ENCODE results near the gene SH3RF2. TPM values are rescaled to one million over a fixed set of nuclear protein-coding genes. Genes with fewer than 3 reads are reported as not detected.

SH3RF2 gene
- total RNA-seq, 6 donors from 2014 or later: 9.2 to 19.3 (median 14.3) TPM

DNA sequence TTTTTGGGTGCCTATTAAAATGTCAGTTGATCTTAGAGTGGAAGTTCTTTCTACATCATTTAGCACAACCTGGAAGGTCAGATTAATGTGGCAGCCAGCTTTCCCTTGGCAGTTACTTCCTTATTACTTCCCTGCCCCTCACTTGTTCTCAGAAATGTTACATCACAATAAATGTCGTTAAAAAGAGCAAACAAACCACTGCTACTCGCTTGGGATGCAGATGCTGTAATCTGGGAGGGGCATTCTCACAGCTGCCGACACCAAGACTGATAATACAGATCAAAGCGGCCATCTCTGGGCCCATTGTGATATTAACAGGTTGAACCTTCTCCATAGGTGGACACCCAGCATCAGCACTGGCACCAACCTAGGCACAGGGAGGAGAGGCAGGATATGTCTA, 139.7 kb downstream of the SH3RF2 start:
- 29 to 34% methylated on average over 4 of the region's 4 CpGs for WGBS, 2 donors
- no peaks in the 10 kb centered on the region for H3K27me3 ChIP-seq
- H3K4me3 ChIP-seq: no peak overlapping the region
- H3K36me3 ChIP-seq: no peaks in the 10 kb centered on the region
- H3K9me3 ChIP-seq: no peaks in the 10 kb centered on the region
- DNase-seq (no peak), ATAC-seq (ENCODE audit: low FRiP score in 2 of 2) (no peak)
- H3K27ac ChIP-seq: no peak overlapping the region
- H3K4me1 ChIP-seq: no peaks in the 10 kb centered on the region
- TF ChIP-seq, protein P1, sequence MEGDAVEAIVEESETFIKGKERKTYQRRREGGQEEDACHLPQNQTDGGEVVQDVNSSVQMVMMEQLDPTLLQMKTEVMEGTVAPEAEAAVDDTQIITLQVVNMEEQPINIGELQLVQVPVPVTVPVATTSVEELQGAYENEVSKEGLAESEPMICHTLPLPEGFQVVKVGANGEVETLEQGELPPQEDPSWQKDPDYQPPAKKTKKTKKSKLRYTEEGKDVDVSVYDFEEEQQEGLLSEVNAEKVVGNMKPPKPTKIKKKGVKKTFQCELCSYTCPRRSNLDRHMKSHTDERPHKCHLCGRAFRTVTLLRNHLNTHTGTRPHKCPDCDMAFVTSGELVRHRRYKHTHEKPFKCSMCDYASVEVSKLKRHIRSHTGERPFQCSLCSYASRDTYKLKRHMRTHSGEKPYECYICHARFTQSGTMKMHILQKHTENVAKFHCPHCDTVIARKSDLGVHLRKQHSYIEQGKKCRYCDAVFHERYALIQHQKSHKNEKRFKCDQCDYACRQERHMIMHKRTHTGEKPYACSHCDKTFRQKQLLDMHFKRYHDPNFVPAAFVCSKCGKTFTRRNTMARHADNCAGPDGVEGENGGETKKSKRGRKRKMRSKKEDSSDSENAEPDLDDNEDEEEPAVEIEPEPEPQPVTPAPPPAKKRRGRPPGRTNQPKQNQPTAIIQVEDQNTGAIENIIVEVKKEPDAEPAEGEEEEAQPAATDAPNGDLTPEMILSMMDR (IDR thresholded peaks at IDR 0.05): no peak
- no peak for TF ChIP-seq POLR2A (IDR thresholded peaks at IDR 0.05)

DNA sequence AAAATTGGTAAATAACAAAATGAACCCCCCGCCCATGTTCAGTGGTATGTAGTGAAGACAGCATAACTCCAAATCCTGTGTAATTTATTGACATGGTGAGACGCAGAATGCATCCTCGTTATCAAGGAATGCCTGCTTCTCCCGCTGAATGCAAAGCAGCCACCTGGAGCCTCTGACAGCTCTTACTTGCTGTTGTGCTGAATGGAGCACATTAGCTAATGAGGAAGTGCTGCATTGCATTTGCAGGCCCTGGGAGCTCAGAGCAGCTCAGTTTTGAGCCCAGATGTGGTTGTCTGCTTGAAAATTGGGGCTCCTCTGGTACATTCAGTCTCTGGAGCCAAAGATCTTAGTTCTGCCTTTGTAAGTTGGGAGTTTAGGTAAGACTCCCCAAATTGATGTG, 140.1 kb downstream of the SH3RF2 start:
- Histone ChIP-seq H3K4me3 (no peak overlapping the region), H3K4me1 (no peaks in the 10 kb centered on the region), H3K27me3 (no peaks in the 10 kb centered on the region), H3K36me3 (no peaks in the 10 kb centered on the region), H3K27ac (no peak overlapping the region), H3K9me3 (no peaks in the 10 kb centered on the region)
- DNase-seq (no peak), ATAC-seq (ENCODE audit: low FRiP score in 2 of 2) (no peak)
- WGBS, 2 donors: 55 to 69% methylated on average over 3 to 4 of the region's 4 CpGs
- TF ChIP-seq POLR2AphosphoS5 (IDR thresholded peaks at IDR 0.05) (no peak), POLR2A (IDR thresholded peaks at IDR 0.05) (no peak), EP300 (IDR thresholded peaks at IDR 0.05) (no peak)
- TF ChIP-seq, protein P1 (IDR thresholded peaks at IDR 0.05): no peak

DNA sequence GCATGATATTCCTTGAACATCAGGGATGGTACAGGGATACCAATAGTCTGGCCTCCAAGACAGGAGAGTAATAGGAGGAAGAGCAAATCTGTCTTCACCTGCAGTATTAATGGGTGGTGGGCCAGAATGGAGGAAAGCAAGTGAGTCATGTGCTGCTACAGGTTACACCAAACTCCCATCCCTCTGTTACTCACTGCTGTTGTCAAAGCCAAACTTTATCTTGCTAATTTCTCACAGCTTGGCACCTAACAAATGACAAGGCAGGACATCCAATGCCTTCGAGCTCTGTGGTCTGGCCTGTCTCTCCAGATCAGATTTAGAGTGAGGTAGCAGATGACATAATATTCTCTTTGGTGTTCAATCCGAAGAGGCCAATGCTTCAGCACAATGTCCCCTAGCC, 142.2 kb downstream of the SH3RF2 start:
- no peak overlapping the region for H3K27ac ChIP-seq
- H3K27me3 ChIP-seq: no peaks in the 10 kb centered on the region
- H3K4me1 ChIP-seq: no peaks in the 10 kb centered on the region
- DNase-seq: no peak
- whole genome bisulfite sequencing, 2 donors: 58 to 66% methylated on average over 2 of the region's 2 CpGs
- H3K4me3 ChIP-seq: no peak overlapping the region
- H3K36me3 ChIP-seq: no peaks in the 10 kb centered on the region
- H3K9me3 ChIP-seq: no peaks in the 10 kb centered on the region
- ATAC-seq (ENCODE audit: low FRiP score in 2 of 2): no peak
- no peak for TF ChIP-seq EP300 (IDR thresholded peaks at IDR 0.05)

DNA sequence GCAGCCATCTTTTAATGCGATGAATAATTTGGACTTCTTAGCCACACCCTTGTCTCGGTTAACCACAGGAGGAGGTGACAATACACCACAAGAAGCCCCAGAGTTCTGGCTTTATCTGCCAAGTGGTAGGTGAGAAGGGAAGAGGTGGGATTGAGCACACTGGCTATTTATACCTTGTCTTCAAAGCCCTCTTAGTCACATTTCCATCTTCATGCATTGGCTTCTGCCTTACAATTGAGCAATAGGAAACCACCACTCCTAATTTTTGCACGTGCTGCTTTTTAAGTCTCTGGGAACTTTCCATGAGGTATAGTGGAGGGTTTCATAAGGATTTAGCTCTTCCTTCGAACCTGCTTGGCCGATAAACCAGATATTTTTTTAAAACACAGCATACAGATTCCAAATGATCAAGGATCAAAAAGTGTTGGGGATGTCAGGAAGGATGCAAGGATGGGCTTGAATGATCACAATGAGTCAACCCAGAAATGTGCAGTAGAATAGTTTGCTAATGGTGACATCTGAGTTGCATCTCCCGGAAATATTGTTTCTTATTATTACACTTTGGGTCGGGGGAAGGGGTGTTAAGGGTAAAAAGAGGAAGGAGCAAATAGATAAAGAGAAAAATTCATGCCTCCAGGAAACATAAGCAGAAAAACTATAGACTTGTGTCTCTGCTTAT, 143.5 kb downstream of the SH3RF2 start:
- DNase-seq (no peak), ATAC-seq (ENCODE audit: low FRiP score in 2 of 2) (no peak)
- TF ChIP-seq, protein P1 (IDR thresholded peaks at IDR 0.05): no peak
- no peak for TF ChIP-seq POLR2A (IDR thresholded peaks at IDR 0.05)
- TF ChIP-seq POLR2AphosphoS5 (IDR thresholded peaks at IDR 0.05): no peak
- TF ChIP-seq EP300 (IDR thresholded peaks at IDR 0.05): no peak
- Histone ChIP-seq H3K9me3 (no peaks in the 10 kb centered on the region), H3K36me3 (no peaks in the 10 kb centered on the region), H3K27ac (no peak overlapping the region), H3K4me3 (no peak overlapping the region), H3K27me3 (no peaks in the 10 kb centered on the region), H3K4me1 (no peaks in the 10 kb centered on the region)
- WGBS, 2 donors: 47 to 49% methylated on average over 7 of the region's 7 CpGs

DNA sequence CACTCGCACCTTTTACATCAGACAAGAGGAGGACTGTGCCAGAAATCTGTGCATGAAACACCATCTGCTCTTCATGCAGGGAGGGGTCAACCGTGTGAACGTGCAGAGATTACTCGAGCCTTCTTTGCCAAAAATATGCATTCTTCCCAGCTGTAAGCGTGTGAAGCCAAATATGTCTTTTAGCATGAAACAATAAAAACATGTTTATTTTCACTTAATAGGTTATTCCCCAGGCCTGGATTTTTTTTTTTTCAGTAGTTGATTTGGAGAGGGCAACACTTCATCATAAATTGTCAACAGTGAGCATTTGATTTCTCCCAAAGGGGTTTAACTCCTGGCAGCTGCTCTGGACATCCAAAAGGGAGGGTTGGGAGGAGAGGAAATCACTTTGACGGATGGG, 145.2 kb downstream of the SH3RF2 start:
- Histone ChIP-seq H3K36me3 (no peaks in the 10 kb centered on the region), H3K9me3 (no peaks in the 10 kb centered on the region), H3K4me3 (no peak overlapping the region), H3K27ac (no peak overlapping the region), H3K4me1 (no peaks in the 10 kb centered on the region), H3K27me3 (no peaks in the 10 kb centered on the region)
- TF ChIP-seq POLR2AphosphoS5 (IDR thresholded peaks at IDR 0.05) (no peak), EP300 (IDR thresholded peaks at IDR 0.05) (no peak), POLR2A (IDR thresholded peaks at IDR 0.05) (no peak)
- TF ChIP-seq, protein P1 (IDR thresholded peaks at IDR 0.05): no peak
- ATAC-seq (ENCODE audit: low FRiP score in 2 of 2) (no peak), DNase-seq (no peak)
- 51 to 66% methylated on average over 6 of the region's 6 CpGs for WGBS, 2 donors

All from upper lobe of left lung (tissue), 6 donors.